Renal cortex interstitium (tissue), 15 donors: ENCODE data around the gene MED9. TPM values are rescaled to one million over a fixed set of nuclear protein-coding genes. Genes with fewer than 3 reads are reported as not detected.
"Not testable (repeated sequence)": the region's sequence is repeated elsewhere in the genome, so short reads cannot be mapped to it uniquely, and the experiment has no call there.

ENCODE experiments used
- DNase-seq, 11 donors: peaks; one replicate each; pipeline ENCODE4 v3.0.0-alpha.2; 2013; ENCODE audit warnings: low read depth in 9 of 11, low spot score in 4 of 11; ENCODE audit errors: extremely low read depth in 1 of 11
- long read RNA-seq, 16 experiments: transcript quantifications; one replicate each; lab custom pipeline, GENCODE V29; 2026
- polyA plus RNA-seq, 3 donors: library from polyadenylated mRNA; unstranded; fragments of 120-200 nt; gene quantifications; one replicate each; pipeline ENCODE4 v1.2.1, GENCODE V29; 2013; ENCODE audit not compliant: insufficient read length in 3 of 3

MED9 gene, protein sequence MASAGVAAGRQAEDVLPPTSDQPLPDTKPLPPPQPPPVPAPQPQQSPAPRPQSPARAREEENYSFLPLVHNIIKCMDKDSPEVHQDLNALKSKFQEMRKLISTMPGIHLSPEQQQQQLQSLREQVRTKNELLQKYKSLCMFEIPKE
- 10 to 100 TPM; 19.4 to 22.4 (median 22.2) TPM for polyA plus RNA-seq
- long read RNA-seq, donor 1, transcript MED9-201 (2 exons, 2,228 nt) = major isoform, 16 of 16 reads
- long read RNA-seq, donor 1, partial matches to known transcripts = 0 of 16 reads
- long read RNA-seq, donor 1, other reads (novel, unspliced or antisense) = 0 of 16 reads
- long read RNA-seq, donor 2, transcript MED9-201 (2 exons, 2,228 nt) = major isoform, 17 of 25 reads
- long read RNA-seq, donor 2, partial matches to known transcripts = 8 of 25 reads
- long read RNA-seq, donor 2, other reads (novel, unspliced or antisense) = 0 of 25 reads
- long read RNA-seq, donor 3, transcript MED9-201 (2 exons, 2,228 nt) = major isoform, 11 of 16 reads
- long read RNA-seq, donor 3, partial matches to known transcripts = 5 of 16 reads
- long read RNA-seq, donor 3, other reads (novel, unspliced or antisense) = 0 of 16 reads
- long read RNA-seq, donor 4, partial matches to known transcripts = 0 of 4 reads
- long read RNA-seq, donor 4, other reads (novel, unspliced or antisense) = 0 of 4 reads
- long read RNA-seq, donor 5 = 0 reads
- long read RNA-seq, donor 6, transcript MED9-201 (2 exons, 2,228 nt) = major isoform, 13 of 16 reads
- long read RNA-seq, donor 6, partial matches to known transcripts = 0 of 16 reads
- long read RNA-seq, donor 6, other reads (novel, unspliced or antisense) = 0 of 16 reads
- long read RNA-seq, donor 7, transcript MED9-201 (2 exons, 2,228 nt) = major isoform, 13 of 15 reads
- long read RNA-seq, donor 7, partial matches to known transcripts = 0 of 15 reads
- long read RNA-seq, donor 7, other reads (novel, unspliced or antisense) = 0 of 15 reads
- long read RNA-seq, donor 8 = 0 reads
- long read RNA-seq, donor 9, transcript MED9-201 (2 exons, 2,228 nt) = major isoform, 7 of 8 reads
- long read RNA-seq, donor 9, partial matches to known transcripts = 0 of 8 reads
- long read RNA-seq, donor 9, other reads (novel, unspliced or antisense) = 0 of 8 reads
- long read RNA-seq, donor 10, transcript MED9-201 (2 exons, 2,228 nt) = major isoform, 15 of 16 reads
- long read RNA-seq, donor 10, partial matches to known transcripts = 0 of 16 reads
- long read RNA-seq, donor 10, other reads (novel, unspliced or antisense) = 0 of 16 reads
- long read RNA-seq, donor 11, transcript MED9-201 (2 exons, 2,228 nt) = major isoform, 5 of 5 reads
- long read RNA-seq, donor 11, partial matches to known transcripts = 0 of 5 reads
- long read RNA-seq, donor 11, other reads (novel, unspliced or antisense) = 0 of 5 reads
- long read RNA-seq, donor 12, transcript MED9-201 (2 exons, 2,228 nt) = major isoform, 5 of 6 reads
- long read RNA-seq, donor 12, partial matches to known transcripts = 0 of 6 reads
- long read RNA-seq, donor 12, other reads (novel, unspliced or antisense) = 0 of 6 reads
- long read RNA-seq, donor 13 = 0 reads
- long read RNA-seq, donor 14, transcript MED9-201 (2 exons, 2,228 nt) = major isoform, 14 of 14 reads
- long read RNA-seq, donor 14, partial matches to known transcripts = 0 of 14 reads
- long read RNA-seq, donor 14, other reads (novel, unspliced or antisense) = 0 of 14 reads
- long read RNA-seq, donor 15, partial matches to known transcripts = 0 of 6 reads
- long read RNA-seq, donor 15, other reads (novel, unspliced or antisense) = 0 of 6 reads
- long read RNA-seq, donor 16, transcript MED9-201 (2 exons, 2,228 nt) = major isoform, 17 of 18 reads
- long read RNA-seq, donor 16, partial matches to known transcripts = 0 of 18 reads
- long read RNA-seq, donor 16, other reads (novel, unspliced or antisense) = 0 of 18 reads

DNA sequence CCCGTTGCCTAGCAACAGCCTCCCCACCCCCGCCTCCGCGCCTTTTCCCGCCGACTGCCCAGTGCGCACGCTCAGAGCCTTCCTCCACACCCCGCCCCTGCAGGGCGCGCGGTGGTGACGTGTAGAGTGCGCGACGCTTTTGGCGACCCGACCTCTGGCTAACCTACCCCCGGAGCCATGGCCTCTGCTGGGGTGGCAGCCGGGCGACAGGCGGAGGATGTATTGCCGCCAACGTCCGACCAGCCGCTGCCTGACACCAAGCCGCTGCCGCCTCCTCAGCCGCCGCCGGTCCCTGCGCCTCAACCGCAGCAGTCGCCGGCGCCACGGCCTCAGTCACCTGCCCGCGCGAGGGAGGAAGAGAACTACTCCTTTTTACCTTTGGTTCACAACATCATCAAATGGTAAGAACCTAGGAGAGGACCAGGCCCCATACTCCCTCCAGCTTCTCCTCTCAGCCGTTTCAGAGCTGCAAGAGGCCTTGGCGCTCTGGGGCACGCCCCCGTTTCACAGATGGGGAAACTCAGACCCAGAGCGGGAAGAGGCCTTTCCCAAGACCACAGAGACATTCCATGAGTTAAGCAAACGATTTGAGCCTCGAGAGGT is at the start of gene MED9:
Gene MED9, plus strand, starts transcription at position 136 of the 603 bp plus-strand sequence. Its CDS starts 42 bp downstream, at position 178.
- DNase-seq = peak; percentile 81 to 92 (median 89)

DNA sequence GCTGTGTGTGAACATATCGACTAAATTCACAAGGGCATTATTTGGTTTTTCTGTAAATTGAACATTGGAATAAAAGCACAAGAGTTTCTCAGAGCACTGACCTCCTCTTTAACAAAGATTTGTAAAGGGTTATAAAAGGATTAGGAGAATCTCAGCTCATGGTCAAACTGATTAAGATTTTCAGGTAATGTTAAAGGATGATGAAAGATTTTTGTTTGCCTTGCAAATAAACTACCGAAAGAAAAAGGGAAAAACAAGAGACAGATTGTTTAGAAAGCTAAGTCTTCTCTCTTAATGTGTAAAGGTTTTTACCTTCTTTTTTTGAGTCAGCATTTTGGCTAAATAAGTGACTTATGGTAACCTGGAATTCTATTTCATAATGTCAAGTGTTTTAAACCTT is 47.6 kb upstream of the MED9 start:
- no peak for DNase-seq

DNA sequence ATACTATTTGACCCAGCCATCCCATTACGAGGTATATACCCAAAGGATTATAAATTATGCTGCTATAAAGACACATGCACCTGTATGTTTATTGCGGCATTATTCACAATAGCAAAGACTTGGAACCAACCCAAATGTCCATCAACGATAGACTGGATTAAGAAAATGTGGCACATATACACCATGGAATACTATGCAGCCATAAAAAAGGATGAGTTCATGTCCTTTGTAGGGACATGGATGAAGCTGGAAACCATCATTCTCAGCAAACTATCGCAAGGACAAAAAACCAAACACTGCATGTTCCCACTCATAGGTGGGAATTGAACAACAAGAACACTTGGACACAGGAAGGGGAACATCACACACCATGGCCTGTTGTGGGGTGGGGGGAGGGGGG is 45.9 kb upstream of the MED9 start:
- not testable (repeated sequence) for DNase-seq

DNA sequence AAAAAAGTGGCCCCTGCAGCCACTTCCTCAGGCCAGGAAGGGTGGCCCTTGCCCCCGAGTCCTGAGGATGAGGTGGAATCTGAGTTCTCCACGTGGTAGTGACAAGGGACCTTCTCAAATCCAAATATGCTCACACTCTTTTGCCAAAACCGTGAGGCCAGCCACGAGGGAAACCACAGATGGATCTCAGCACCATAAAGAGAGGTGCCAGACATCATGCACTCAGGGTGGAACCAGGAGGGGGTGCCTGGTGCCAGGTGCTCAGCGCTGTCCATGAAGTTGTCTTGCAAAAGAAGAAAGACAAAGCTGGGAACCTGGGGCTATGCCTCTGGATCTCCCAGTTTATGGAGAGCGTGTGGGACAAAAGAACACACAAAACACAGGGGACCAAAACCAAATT is 45.2 kb upstream of the MED9 start:
- DNase-seq = no peak

DNA sequence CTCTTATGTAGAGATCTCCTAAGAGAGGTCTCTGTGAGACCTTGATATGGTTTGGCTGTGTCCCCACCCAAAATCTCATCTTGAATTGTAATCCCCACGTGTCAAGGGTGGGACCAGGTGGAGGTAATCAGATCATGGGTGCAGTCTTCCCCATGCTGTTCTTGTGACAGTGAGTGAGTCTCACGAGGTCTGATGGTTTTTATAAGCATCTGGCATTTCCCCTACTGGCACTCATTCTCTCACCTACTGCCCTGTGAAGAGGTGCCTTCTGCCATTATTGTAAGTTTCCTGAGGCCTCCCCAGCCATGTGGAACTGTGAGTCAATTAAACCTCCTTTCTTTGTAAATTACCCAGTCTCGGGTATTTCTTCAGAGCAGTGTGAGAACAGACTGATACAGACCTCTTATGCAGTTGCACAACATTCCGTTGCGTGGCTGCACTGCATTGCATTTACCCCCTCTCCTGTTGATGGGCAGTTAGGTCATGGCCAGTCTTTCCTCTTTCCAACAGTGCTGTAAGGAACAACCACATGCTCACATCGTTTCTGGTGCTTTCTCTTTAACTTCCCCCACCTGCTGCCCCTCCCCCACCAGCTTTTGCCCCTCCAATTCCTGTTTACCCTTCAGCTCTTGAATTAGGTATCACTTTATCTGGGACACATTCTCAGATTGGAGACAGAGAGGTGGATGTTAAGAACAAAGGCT is 43.6 kb upstream of the MED9 start:
- DNase-seq = no peak

DNA sequence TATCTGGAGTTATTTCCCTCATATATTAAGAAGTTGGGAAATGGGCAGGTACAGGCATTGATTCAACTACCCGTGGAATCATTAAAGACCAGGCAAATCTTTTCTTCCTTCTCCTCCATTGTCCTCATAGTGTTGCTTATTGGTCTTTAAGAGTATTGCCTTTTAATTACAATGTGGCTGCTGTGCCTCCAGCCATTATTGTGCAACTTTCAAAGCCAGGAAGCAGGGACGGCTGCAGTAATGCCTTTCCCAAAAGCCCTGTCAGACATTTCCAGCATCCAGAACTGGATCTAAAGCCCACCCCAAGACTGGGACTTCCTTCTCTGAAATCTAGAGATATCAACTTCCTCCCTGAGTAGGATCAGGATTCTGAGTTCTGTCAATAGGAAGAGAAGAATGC is 42.3 kb upstream of the MED9 start:
- no peak for DNase-seq

DNA sequence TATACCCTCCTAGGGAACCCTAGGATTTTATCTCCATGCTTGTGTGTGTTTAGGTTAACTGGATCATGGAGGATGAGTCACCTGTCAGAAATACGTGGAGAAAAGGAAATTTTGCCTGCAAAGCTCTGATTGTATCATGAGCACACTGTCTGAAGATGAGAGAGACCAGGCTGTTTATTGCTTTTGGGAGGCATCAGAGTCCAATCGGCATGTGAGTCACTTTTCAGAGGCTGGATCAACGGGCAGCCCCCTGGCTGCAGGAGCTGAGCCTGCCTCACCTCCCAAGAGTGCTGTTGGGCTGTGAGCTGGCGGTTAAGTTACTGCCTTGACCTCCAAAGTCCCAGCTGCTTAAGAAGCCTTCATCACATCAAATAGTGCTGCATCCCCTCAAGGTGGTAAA is 41.5 kb upstream of the MED9 start:
- DNase-seq = no peak

DNA sequence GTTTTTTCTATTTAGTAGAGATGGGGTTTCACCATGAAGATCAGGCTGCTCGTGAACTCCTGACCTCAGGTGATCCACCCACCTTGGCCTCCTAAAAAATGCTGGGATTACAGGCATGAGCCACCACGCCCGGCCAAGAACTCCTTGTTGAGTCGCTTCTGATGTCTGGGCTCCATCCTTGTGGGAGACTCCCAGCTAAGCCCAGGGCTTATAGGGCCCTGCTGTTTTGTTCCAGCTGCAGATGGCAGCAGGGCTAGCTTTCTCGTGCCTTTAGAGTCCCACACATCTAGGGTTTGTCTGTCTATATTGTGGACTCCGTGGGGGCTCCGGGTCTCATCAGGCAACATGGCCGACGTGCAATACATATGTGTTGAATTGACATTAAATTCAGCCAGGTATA is 39.3 kb upstream of the MED9 start:
- DNase-seq = no peak

DNA sequence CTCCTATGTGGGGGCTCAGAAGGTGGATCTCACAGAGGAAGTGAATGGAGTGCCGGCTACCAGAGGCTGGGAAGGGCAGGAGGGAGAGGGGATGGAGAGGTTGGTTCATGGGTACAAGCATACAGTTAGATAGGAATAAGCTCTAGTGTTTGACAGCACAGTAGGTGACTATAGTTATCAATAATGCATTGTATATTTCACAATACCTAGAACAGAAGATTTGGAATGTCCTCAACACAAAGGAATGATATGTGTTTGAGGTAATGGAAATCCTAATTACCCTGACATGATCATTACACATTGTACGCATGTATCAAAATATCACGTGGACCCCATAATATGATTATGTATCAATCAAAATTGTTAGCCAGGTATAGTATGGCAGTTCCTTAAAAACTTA is 38.9 kb upstream of the MED9 start:
- DNase-seq = no peak

DNA sequence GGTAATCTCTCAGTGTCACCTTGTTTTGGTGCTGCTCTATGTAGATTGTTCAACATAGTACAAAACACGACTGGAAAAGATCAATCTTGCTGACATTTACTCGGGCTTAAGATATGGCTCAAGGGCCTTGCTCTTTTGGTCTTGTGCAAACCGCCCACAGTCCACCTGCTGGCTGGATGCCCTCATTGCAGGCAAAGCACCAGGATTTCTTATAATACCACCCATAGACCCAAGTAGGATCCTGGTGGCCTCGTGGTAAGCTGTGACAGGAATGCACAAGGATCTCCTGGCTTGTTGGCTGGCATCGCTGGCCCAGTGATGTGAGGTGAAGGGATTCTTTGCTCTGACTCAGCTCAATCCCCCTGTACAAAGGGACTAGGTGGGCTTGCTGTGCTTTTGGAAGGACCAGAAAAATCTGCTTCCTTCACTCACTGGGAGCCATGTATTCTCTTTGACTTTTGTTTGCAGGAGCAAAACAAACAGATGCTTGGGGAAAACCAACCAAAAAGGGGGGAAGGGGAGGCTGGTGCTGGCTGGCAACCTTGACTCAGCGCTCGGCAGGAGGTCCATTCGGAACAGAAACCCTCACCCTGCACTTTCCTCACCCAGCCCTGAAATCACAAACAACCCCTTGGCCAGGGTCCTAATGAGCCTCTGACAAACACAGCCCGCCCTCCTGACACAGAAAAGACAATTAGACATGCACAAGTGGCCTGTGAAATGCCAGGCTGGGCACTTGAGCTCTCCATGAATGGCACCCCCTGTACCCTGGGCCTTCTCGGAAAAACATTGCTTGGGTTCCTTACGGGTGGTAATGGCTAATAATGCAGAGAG is 36.6 kb upstream of the MED9 start:
- peak in 3 of 11 donors; percentile 30 to 42 (median 33) for DNase-seq

DNA sequence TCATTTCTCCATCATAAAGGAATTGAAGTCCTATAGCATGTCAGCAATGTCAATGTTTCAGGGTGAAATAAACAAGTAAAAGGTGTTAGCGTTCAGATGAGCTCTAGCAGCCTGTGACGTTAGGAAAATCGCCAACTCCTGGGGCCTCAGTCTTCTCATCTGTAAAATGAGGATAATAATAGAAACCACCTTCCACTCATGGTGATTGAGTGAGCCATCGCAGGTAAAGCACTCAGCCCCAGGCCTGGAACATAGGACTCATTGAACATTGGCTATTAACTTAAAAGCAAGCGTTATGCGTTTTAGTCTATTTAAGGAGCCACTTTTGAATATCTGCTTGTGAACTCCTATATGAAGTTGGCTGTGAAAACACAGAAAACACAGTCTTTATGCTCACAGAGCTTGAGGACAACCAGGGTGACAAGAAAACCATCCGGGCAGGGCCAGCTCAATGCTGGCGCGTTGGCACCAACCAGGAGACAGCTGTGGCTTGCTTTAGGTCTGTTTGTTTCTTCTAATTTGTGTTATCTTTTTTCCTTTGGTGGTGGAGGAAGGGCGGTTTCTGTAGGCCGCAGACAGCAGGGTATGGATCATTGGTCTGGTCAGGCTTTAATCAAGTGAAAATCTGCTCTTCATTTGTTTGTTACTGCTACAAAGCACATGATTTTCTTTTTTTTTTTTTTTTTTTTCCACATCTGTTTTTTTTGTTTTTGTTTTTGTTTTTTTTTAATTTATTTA is 35.7 kb upstream of the MED9 start:
- no peak for DNase-seq

DNA sequence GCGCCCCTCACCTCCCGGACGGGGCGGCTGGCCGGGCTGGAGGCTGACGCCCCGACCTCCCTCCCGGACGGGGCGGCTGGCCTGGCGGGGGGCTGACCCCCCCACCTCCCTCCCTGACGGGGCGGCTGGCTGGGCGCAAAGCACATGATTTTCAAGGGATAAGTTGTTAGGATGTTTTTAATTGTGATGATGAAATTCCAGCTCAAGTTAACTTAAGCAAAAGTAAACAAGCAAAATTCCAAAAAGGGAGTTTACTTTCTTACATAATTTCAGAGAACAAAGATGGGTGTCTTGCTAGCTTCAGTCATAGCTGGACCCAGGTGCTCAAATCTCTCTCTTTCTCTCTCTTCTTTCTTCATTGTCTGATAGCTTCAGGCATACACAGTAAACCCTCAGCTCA is 33.6 kb upstream of the MED9 start:
- DNase-seq = no peak

DNA sequence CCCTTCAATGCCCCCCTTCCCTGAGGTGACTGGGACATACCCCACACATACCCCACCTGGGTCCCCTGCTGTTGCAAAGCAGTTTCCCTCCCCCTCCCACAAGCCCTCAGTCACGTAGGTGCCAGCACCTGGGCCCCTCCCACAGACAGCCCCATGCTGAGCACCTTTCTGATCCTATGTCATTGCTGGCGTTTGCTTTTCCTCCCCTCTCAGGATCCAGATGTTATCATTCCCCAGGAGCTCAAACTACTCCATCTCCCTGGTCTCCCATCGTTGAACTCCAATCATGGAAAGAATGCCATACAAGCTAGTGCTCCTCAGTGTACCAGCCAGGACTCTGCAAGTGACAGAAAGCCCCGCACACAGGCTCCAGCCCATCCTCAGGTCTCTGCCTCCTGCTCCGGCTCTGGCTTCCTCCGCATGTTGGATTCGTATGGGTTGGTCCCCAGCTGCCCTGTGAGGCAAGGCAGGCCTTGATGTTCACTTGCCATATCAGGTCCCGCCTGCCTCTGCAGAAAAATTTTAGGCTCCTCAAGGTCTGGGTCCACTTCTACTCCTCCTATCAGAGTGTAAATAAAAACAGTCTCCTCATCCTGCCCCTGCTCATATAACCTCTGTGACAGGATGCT is 31.4 kb upstream of the MED9 start:
- no peak for DNase-seq

DNA sequence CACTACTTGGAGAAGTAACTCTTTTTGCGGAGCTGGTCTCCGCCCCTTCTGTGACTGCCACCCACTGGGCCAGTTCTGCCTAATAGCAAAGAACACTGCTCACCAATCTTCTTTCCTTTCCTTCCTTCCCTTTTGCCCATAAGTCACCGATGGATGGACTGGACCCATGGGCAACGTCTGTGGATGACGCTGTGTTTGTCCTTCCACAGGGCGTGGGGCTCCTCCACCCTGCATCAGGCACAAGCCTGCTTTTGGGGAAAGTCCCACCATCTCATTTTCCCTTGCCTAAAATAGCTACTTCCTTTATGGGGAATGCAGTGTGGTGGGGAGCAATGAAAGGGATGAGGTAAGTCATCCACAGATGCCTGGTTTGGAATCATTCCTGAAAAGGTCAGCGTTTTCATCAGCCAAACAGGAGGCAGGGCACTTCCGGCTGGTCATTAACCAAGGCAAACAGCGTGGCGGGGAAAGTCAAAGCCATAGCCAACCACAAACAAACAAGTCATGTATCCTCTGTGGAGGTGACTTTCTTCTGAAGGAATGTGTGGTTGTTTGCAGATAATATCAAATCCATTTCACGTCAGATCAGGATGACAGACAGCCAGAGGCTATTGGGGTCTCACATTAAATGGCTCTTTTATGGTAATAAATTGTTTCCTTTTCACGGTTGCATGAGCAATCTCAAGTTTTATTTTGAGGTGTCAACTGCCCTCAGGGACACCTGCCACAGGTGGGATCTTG is 30.7 kb upstream of the MED9 start:
- peak in 8 of 11 donors; percentile 25 to 67 (median 50) for DNase-seq
